ENCODE data around the gene CEP76.

GRCh38 chr18:12630136-12630535 is 72.4 kb downstream of the CEP76 start:
- no peak for TF ChIP-seq POLR2A (IDR thresholded peaks at IDR 0.05)
- TF ChIP-seq CTCF (IDR thresholded peaks at IDR 0.05), result no peak
- no peak for TF ChIP-seq POLR2AphosphoS5 (IDR thresholded peaks at IDR 0.05)
- TF ChIP-seq EP300 (IDR thresholded peaks at IDR 0.05), result no peak
